Measurements from ENCODE around the gene EHHADH.

EHHADH gene

GRCh38 chr3:185151101-185151963 is 102.5 kb downstream of the EHHADH start:
- in situ Hi-C loops (cut with MboI; ENCODE audit: low sequenced_read_pairs), result no loop called here

GRCh38 chr3:185150561-185150960 is 103.3 kb downstream of the EHHADH start:
- in situ Hi-C loops (cut with MboI; ENCODE audit: low sequenced_read_pairs), result no loop called here

GRCh38 chr3:185149591-185149990 is 104.3 kb downstream of the EHHADH start:
- in situ Hi-C loops (cut with MboI; ENCODE audit: low sequenced_read_pairs), result no loop called here

GRCh38 chr3:185145511-185145910 is 108.3 kb downstream of the EHHADH start:
- in situ Hi-C loops (cut with MboI; ENCODE audit: low sequenced_read_pairs), result no loop called here

GRCh38 chr3:185144784-185145183 is 109.1 kb downstream of the EHHADH start:
- in situ Hi-C loops (cut with MboI; ENCODE audit: low sequenced_read_pairs), result no loop called here
